ENCODE data around the gene ENGASE. TPM values are rescaled to one million over a fixed set of nuclear protein-coding genes. Genes with fewer than 3 reads are reported as not detected.

Gene ENGASE, protein sequence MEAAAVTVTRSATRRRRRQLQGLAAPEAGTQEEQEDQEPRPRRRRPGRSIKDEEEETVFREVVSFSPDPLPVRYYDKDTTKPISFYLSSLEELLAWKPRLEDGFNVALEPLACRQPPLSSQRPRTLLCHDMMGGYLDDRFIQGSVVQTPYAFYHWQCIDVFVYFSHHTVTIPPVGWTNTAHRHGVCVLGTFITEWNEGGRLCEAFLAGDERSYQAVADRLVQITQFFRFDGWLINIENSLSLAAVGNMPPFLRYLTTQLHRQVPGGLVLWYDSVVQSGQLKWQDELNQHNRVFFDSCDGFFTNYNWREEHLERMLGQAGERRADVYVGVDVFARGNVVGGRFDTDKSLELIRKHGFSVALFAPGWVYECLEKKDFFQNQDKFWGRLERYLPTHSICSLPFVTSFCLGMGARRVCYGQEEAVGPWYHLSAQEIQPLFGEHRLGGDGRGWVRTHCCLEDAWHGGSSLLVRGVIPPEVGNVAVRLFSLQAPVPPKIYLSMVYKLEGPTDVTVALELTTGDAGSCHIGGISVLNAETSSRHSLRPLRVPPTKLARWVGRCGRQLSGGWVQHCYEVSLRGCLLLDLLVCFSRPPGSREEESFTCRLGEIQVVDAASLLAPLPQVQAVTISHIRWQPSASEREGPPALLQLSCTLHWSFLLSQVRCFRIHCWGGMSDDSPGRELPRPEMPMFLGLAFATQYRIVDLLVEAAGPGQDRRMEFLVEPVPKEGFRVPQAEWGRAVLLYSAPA
- total RNA-seq = 100 to 1,000 TPM in 1 of 2 donors, 10 to 100 TPM in 1; 53.4 to 111 TPM

GRCh38 chr17:79074649-79075445, at the start of gene ENGASE:
Gene ENGASE (plus strand): TSS chr17:79074824. CDS start chr17:79074945, 121 bp downstream.
- intact Hi-C loops (cut with DNase I) = no loop called here
- Histone ChIP-seq H3K4me1 (peaks cover 16% of the 10 kb centered on the region), H3K4me3 (peak within 1 kb of the TSS; percentile 93), H3K36me3 (no peaks in the 10 kb centered on the region), H3K27ac (peak within 1 kb of the TSS; percentile 93), H3K27me3 (no peaks in the 10 kb centered on the region), H3K9me3 (no peaks in the 10 kb centered on the region), H3K9ac (ENCODE audit: low read depth in 2 of 2, low read length in 2 of 2) (peak within 1 kb of the TSS; percentile 83 to 92)
- peak; percentile 94 for DNase-seq
- TF ChIP-seq, protein P1, sequence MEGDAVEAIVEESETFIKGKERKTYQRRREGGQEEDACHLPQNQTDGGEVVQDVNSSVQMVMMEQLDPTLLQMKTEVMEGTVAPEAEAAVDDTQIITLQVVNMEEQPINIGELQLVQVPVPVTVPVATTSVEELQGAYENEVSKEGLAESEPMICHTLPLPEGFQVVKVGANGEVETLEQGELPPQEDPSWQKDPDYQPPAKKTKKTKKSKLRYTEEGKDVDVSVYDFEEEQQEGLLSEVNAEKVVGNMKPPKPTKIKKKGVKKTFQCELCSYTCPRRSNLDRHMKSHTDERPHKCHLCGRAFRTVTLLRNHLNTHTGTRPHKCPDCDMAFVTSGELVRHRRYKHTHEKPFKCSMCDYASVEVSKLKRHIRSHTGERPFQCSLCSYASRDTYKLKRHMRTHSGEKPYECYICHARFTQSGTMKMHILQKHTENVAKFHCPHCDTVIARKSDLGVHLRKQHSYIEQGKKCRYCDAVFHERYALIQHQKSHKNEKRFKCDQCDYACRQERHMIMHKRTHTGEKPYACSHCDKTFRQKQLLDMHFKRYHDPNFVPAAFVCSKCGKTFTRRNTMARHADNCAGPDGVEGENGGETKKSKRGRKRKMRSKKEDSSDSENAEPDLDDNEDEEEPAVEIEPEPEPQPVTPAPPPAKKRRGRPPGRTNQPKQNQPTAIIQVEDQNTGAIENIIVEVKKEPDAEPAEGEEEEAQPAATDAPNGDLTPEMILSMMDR (IDR thresholded peaks at IDR 0.05) = no peak

- DNase-seq = peak; percentile 51
- H3K27me3 ChIP-seq = no peaks in the 10 kb centered on the region
- H3K36me3 ChIP-seq = no peaks in the 10 kb centered on the region
- peak overlapping the region; percentile 68 to 76 for H3K9ac ChIP-seq (ENCODE audit: low read depth in 2 of 2, low read length in 2 of 2)
- H3K4me3 ChIP-seq = peak overlapping the region; percentile 62
- peak overlapping the region; percentile 27 for H3K27ac ChIP-seq
- TF ChIP-seq, protein P1 (IDR thresholded peaks at IDR 0.05) = no peak
- peaks cover 41% of the 10 kb centered on the region for H3K4me1 ChIP-seq
- no peaks in the 10 kb centered on the region for H3K9me3 ChIP-seq
- intact Hi-C loops (cut with DNase I) = no loop called here
Observed at GRCh38 chr17:79024901-79025737, 49.5 kb upstream of the ENGASE start.

- Histone ChIP-seq H3K4me1 (peaks cover 34% of the 10 kb centered on the region), H3K36me3 (no peaks in the 10 kb centered on the region), H3K9ac (ENCODE audit: low read depth in 2 of 2, low read length in 2 of 2) (peak overlapping the region in 1 of 2 donors; percentile 73), H3K4me3 (no peak overlapping the region), H3K9me3 (no peaks in the 10 kb centered on the region), H3K27me3 (no peaks in the 10 kb centered on the region), H3K27ac (peak overlapping the region; percentile 61)
- intact Hi-C loops (cut with DNase I) = no loop called here
- TF ChIP-seq, protein P1 (IDR thresholded peaks at IDR 0.05) = no peak
- peak; percentile 65 for DNase-seq
Observed at GRCh38 chr17:79026376-79027273, 48.0 kb upstream of the ENGASE start.

DNA sequence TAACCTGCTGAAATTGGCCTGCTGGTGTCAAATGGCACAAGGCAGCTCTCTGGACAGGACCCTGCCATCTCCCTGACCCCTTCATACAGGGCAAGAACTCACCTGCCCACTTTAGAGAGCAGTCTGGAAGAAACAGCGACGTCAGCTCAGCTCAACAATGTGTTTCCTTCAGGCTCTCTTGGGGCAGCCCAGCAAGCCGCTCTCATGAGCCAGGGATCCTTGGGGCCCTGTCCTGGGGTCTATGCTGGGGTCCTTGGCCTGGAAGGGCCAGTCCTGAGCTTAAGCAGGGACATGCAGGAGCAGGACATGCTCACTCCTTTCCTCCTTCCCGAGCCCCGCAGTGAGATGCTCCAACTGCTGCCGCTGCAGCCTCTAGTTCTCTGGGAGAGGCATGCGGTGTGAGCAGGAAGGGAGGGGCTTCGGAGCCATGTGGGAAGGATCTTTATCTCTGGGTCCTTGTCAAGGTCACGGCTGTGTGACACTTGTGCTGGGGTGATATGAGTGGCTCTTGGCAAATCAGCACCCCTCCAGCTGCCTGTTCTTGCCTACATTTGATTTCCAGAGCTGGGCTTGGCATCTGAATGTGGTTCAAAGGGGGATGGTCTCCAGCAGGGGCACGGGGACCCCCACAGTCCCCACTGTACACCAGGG, 47.2 kb upstream of the ENGASE start:
- intact Hi-C loops (cut with DNase I) = no loop called here
- Histone ChIP-seq H3K4me1 (peaks cover 31% of the 10 kb centered on the region), H3K36me3 (no peaks in the 10 kb centered on the region), H3K9ac (ENCODE audit: low read depth in 2 of 2, low read length in 2 of 2) (peak overlapping the region in 1 of 2 donors; percentile 73), H3K4me3 (no peak overlapping the region), H3K9me3 (no peaks in the 10 kb centered on the region), H3K27ac (no peak overlapping the region), H3K27me3 (no peaks in the 10 kb centered on the region)
- no peak for DNase-seq
- TF ChIP-seq, protein P1 (IDR thresholded peaks at IDR 0.05) = no peak

Data from colonic mucosa (tissue), 4 donors.